Measurements from ENCODE around the gene HOXA7. TPM values are rescaled to one million over a fixed set of nuclear protein-coding genes. Genes with fewer than 3 reads are reported as not detected.

HOXA7 gene
- total and polyA plus RNA-seq, 2 experiments from 2014 or later = 0.83 TPM; not detected in 1

DNA sequence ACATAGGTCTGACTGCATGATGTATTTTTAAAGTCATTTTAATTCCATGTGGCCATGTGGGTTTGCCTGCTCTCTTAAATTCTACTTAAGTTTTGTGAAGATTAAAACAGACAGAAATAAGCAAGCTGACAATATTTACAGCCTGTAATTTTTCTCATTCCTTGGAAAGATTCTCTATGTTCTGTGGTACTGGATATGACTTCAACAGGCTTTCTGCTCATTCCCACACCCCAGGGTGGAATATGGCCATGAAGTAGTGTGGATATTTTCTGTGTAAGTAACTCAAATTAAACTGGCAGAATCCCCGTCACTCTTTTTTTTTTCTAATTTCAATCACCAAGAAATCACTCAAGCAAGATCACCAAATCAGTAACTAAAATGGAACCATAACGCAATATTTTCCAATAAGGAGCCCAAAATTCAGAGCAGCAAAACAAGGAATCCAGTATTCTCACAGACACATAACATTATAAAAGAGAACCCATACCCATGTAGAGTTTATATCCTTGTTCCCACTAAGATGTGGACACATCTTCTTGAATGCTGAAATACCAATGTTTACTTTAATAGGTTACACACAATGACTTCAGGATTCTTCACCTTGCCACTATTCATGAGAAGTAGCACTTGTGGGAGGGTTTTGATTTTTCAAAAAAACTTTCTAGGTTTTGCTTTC lies 18.7 kb downstream of the HOXA7 start:
- H3K4me2 ChIP-seq = no peak overlapping the region

DNA sequence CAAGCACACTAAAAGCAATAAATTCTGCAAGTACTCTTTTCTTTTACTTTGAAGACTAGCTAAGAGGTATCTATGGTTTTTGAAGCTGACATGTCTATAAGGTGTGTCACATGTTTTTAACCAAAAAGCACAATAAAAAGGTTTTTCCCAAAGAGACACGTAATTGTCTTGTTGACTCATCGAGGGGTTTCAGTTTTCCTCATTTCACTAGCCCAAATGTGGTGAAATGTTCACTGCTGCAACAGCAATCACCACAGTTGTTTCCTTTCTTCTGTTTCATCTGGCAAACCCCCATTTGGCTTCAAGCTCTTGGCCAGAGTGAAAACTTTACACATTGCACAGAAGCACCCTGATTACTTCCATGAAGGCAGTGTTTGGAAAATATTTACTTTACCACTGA lies 22.1 kb downstream of the HOXA7 start:
- WGBS (ENCODE audit: low lambda C conversion rate, missing lambda C conversion rate) = 42% methylated on average over 2 of the region's 2 CpGs

More for the DNA sequence above, 18.7 kb downstream of the HOXA7 start:
- Histone ChIP-seq H3K27ac (no peak overlapping the region), H3K4me3 (no peak overlapping the region), H2AFZ (no peak overlapping the region), H3K9me3 (ENCODE audit: low read depth) (no peaks in the 10 kb centered on the region), H3K36me3 (replicated peaks; ENCODE audit: insufficient read depth, low read depth) (no peaks in the 10 kb centered on the region), H3K79me2 (no peaks in the 10 kb centered on the region), H3K27me3 (peaks cover 97% of the 10 kb centered on the region), H3K4me1 (ENCODE audit: insufficient read depth) (peaks cover 15% of the 10 kb centered on the region), H4K20me1 (ENCODE audit: insufficient read depth, poor library complexity, severe bottlenecking) (no peaks in the 10 kb centered on the region), H3K9me2 (replicated peaks; ENCODE audit: insufficient read depth) (no peaks in the 10 kb centered on the region)
- TF ChIP-seq EZH2phosphoT487 (IDR thresholded peaks at IDR 0.05; ENCODE audit: low read depth, severe bottlenecking, unreplicated experiment) = no peak
- no peak for TF ChIP-seq EZH2 (IDR thresholded peaks at IDR 0.05; ENCODE audit: borderline replicate concordance)
- TF ChIP-seq CTCF (IDR thresholded peaks at IDR 0.05; ENCODE audit: poor library complexity) = no peak
- WGBS (ENCODE audit: low lambda C conversion rate, missing lambda C conversion rate) = 79% methylated on average over 2 of the region's 2 CpGs
- DNase-seq (ENCODE audit: low spot score) = no peak

DNA sequence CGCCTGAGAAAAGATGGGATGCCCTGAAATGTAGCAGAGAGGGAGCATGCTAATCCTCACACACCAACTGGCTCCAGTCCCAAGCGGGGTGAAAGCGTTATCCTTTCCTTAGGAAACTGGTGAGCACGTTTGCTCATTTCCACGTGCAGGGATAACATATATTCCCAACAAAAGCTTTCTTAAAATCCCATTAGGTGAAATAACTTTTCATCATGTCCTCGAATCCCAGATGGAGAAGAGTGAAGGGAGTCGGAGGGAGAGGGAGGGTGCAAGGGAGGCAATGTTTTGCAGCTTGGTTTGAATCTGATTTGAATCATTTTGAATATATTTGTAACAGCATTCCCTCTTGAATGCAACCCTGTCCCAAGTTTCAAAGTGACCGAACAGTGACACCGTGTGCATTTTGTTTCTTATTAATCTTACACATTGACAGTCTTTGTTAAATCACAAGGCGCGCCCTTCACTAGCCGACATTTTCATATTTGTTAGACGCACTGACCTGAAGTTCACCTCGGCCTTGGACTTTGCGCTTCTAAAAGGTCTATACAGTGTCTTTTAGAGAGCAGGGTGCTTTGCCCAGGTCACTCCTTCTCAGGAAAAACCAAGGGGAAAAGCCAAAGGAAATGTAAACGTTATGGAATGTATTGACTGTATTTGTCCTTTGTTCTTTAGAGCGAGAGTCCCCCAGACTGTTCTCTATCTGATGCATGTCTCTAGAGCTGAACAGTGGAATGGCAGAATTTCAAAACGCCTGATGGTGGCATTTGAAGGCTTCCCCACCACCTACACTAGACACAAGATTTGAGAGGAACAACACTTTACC lies 22.9 kb downstream of the HOXA7 start:
- Histone ChIP-seq H4K20me1 (ENCODE audit: insufficient read depth, poor library complexity, severe bottlenecking) (no peaks in the 10 kb centered on the region), H3K27ac (no peak overlapping the region), H3K4me2 (no peak overlapping the region), H3K9me2 (replicated peaks; ENCODE audit: insufficient read depth) (no peaks in the 10 kb centered on the region), H3K79me2 (no peaks in the 10 kb centered on the region), H2AFZ (no peak overlapping the region), H3K4me1 (ENCODE audit: insufficient read depth) (peaks cover 10% of the 10 kb centered on the region), H3K9me3 (ENCODE audit: low read depth) (no peaks in the 10 kb centered on the region), H3K36me3 (replicated peaks; ENCODE audit: insufficient read depth, low read depth) (no peaks in the 10 kb centered on the region), H3K4me3 (no peak overlapping the region), H3K27me3 (peaks cover 85% of the 10 kb centered on the region)
- DNase-seq (ENCODE audit: low spot score) = no peak
- WGBS (ENCODE audit: low lambda C conversion rate, missing lambda C conversion rate) = 32% methylated on average over 18 of the region's 18 CpGs
- TF ChIP-seq EZH2phosphoT487 (IDR thresholded peaks at IDR 0.05; ENCODE audit: low read depth, severe bottlenecking, unreplicated experiment) (no peak), EZH2 (IDR thresholded peaks at IDR 0.05; ENCODE audit: borderline replicate concordance) (peak; percentile 31)

More for the DNA sequence above, 22.1 kb downstream of the HOXA7 start:
- TF ChIP-seq EZH2phosphoT487 (IDR thresholded peaks at IDR 0.05; ENCODE audit: low read depth, severe bottlenecking, unreplicated experiment) = no peak
- no peak for TF ChIP-seq EZH2 (IDR thresholded peaks at IDR 0.05; ENCODE audit: borderline replicate concordance)
- TF ChIP-seq CTCF (IDR thresholded peaks at IDR 0.05; ENCODE audit: poor library complexity) = no peak
- no peak overlapping the region for H3K4me3 ChIP-seq
- no peaks in the 10 kb centered on the region for H3K36me3 ChIP-seq (replicated peaks; ENCODE audit: insufficient read depth, low read depth)
- H4K20me1 ChIP-seq (ENCODE audit: insufficient read depth, poor library complexity, severe bottlenecking) = no peaks in the 10 kb centered on the region
- no peaks in the 10 kb centered on the region for H3K9me2 ChIP-seq (replicated peaks; ENCODE audit: insufficient read depth)
- H2AFZ ChIP-seq = no peak overlapping the region
- no peak overlapping the region for H3K27ac ChIP-seq
- H3K4me1 ChIP-seq (ENCODE audit: insufficient read depth) = peaks cover 12% of the 10 kb centered on the region
- no peak overlapping the region for H3K4me2 ChIP-seq
- no peaks in the 10 kb centered on the region for H3K9me3 ChIP-seq (ENCODE audit: low read depth)
- peaks cover 85% of the 10 kb centered on the region for H3K27me3 ChIP-seq
- DNase-seq (ENCODE audit: low spot score) = no peak
- H3K79me2 ChIP-seq = no peaks in the 10 kb centered on the region

- H2AFZ ChIP-seq = no peak overlapping the region
- no peaks in the 10 kb centered on the region for H3K9me2 ChIP-seq (replicated peaks; ENCODE audit: insufficient read depth)
- no peaks in the 10 kb centered on the region for H3K79me2 ChIP-seq
- no peak overlapping the region for H3K4me2 ChIP-seq
- H3K4me3 ChIP-seq = no peak overlapping the region
- TF ChIP-seq EZH2phosphoT487 (IDR thresholded peaks at IDR 0.05; ENCODE audit: low read depth, severe bottlenecking, unreplicated experiment) (no peak), CTCF (IDR thresholded peaks at IDR 0.05; ENCODE audit: poor library complexity) (no peak), EZH2 (IDR thresholded peaks at IDR 0.05; ENCODE audit: borderline replicate concordance) (no peak)
- H3K9me3 ChIP-seq (ENCODE audit: low read depth) = no peaks in the 10 kb centered on the region
- H3K4me1 ChIP-seq (ENCODE audit: insufficient read depth) = peaks cover 10% of the 10 kb centered on the region
- no peaks in the 10 kb centered on the region for H4K20me1 ChIP-seq (ENCODE audit: insufficient read depth, poor library complexity, severe bottlenecking)
- WGBS (ENCODE audit: low lambda C conversion rate, missing lambda C conversion rate) = 25% methylated on average over 6 of the region's 6 CpGs
- DNase-seq (ENCODE audit: low spot score) = no peak
- no peak overlapping the region for H3K27ac ChIP-seq
- H3K36me3 ChIP-seq (replicated peaks; ENCODE audit: insufficient read depth, low read depth) = no peaks in the 10 kb centered on the region
- peaks cover 85% of the 10 kb centered on the region for H3K27me3 ChIP-seq
These were observed 23.5 kb downstream of the HOXA7 start for GRCh38 chr7:27132978-27133377.
